Measurements from ENCODE around the gene MYBPC2. TPM values are rescaled to one million over a fixed set of nuclear protein-coding genes. Genes with fewer than 3 reads are reported as not detected.

Gene MYBPC2
- total RNA-seq, 2 experiments from 2014 or later: 0.11 to 0.59 TPM

GRCh38 chr19:50458396-50459066 lies 25.8 kb downstream of the MYBPC2 start:
- DNase-seq (no peak), ATAC-seq (no peak)
- POLR2A ChIA-PET: no interaction called here
- Mint-ChIP-seq H3K27ac (no peak overlapping the region), H3K36me3 (ENCODE audit: low read depth) (no peaks in the 10 kb centered on the region), H3K9me3 (no peaks in the 10 kb centered on the region), H3K4me3 (no peak overlapping the region), H3K27me3 (peaks cover 28% of the 10 kb centered on the region), H3K4me1 (ENCODE audit: low read depth) (peaks cover 15% of the 10 kb centered on the region)
- intact Hi-C loops (cut with micrococcal nuclease): no loop called here
- no peak for TF ChIP-seq CTCF (IDR thresholded peaks at IDR 0.05)
- CTCF ChIA-PET: no interaction called here

- H3K27me3 Mint-ChIP-seq: peaks cover 28% of the 10 kb centered on the region
- H3K36me3 Mint-ChIP-seq (ENCODE audit: low read depth): no peaks in the 10 kb centered on the region
- no peak for ATAC-seq
- no peak for TF ChIP-seq CTCF (IDR thresholded peaks at IDR 0.05)
- peaks cover 15% of the 10 kb centered on the region for H3K4me1 Mint-ChIP-seq (ENCODE audit: low read depth)
- H3K27ac Mint-ChIP-seq: no peak overlapping the region
- POLR2A ChIA-PET: no interaction called here
- no peaks in the 10 kb centered on the region for H3K9me3 Mint-ChIP-seq
- CTCF ChIA-PET: no interaction called here
- intact Hi-C loops (cut with micrococcal nuclease): no loop called here
- DNase-seq: no peak
- H3K4me3 Mint-ChIP-seq: no peak overlapping the region
These were observed 26.4 kb downstream of the MYBPC2 start for GRCh38 chr19:50459067-50459456.

GRCh38 chr19:50459638-50460037 lies 26.9 kb downstream of the MYBPC2 start:
- no peak for TF ChIP-seq CTCF (IDR thresholded peaks at IDR 0.05)
- Mint-ChIP-seq H3K4me3 (no peak overlapping the region), H3K36me3 (ENCODE audit: low read depth) (no peaks in the 10 kb centered on the region), H3K9me3 (no peaks in the 10 kb centered on the region), H3K27me3 (peaks cover 28% of the 10 kb centered on the region), H3K4me1 (ENCODE audit: low read depth) (peaks cover 15% of the 10 kb centered on the region), H3K27ac (no peak overlapping the region)
- POLR2A ChIA-PET: no interaction called here
- no peak for ATAC-seq
- CTCF ChIA-PET: interaction anchor here (0.9 to 3.8 kb wide), 5 partner anchors 12 to 264 kb away, joined by 3 to 42 read pairs (median 4); no protein-coding TSS in a partner anchor
- intact Hi-C loops (cut with micrococcal nuclease): no loop called here
- no peak for DNase-seq

GRCh38 chr19:50460161-50460765 lies 27.6 kb downstream of the MYBPC2 start:
- no peaks in the 10 kb centered on the region for H3K9me3 Mint-ChIP-seq
- peaks cover 15% of the 10 kb centered on the region for H3K4me1 Mint-ChIP-seq (ENCODE audit: low read depth)
- H3K36me3 Mint-ChIP-seq (ENCODE audit: low read depth): no peaks in the 10 kb centered on the region
- CTCF ChIA-PET: interaction anchor here (0.7 to 3.8 kb wide), 26 partner anchors 9 to 312 kb away, joined by 3 to 42 read pairs (median 4); partner anchors contain the start of gene NAPSA
- ATAC-seq: peak; percentile 71
- peak; percentile 45 for DNase-seq
- POLR2A ChIA-PET: interaction anchor here (1.1 kb wide), 1 partner anchor 84 kb away, joined by 4 read pairs; the partner anchor contains the start of gene NR1H2
- intact Hi-C loops (cut with micrococcal nuclease): no loop called here
- H3K27me3 Mint-ChIP-seq: peaks cover 28% of the 10 kb centered on the region
- no peak overlapping the region for H3K4me3 Mint-ChIP-seq
- no peak overlapping the region for H3K27ac Mint-ChIP-seq
- no peak for TF ChIP-seq CTCF (IDR thresholded peaks at IDR 0.05)
